Ovary (tissue), 9 donors: ENCODE measurements around the gene C1orf185. TPM values are rescaled to one million over a fixed set of nuclear protein-coding genes. Genes with fewer than 3 reads are reported as not detected.

Source experiments
- DNase-seq, 5 donors: peaks; one replicate each; pipeline ENCODE4 v3.0.0-alpha.2; 2019 to 2020
- H3K27ac ChIP-seq, 2 donors: fragments of 200-600 bp; one replicate each; pipeline versions ENCODE4 v1.5.1 to v1.8.0; 2019 to 2022
- H3K27me3 ChIP-seq: fragments of 200-600 bp; one replicate; pipeline ENCODE4 v1.8.0; 2022
- H3K36me3 ChIP-seq: fragments of 200-600 bp; sonication (generic); one replicate; pipeline ENCODE4 v1.5.1; 2019
- H3K4me1 ChIP-seq: one replicate; pipeline ENCODE4 v1.8.1; 2013; ENCODE audit warnings: mild to moderate bottlenecking, moderate library complexity; ENCODE audit not compliant: insufficient read depth
- H3K4me3 ChIP-seq: fragments of 200-600 bp; sonication (generic); one replicate; pipeline ENCODE4 v1.5.1; 2017
- H3K9me3 ChIP-seq, 2 donors: fragments of 200-600 bp in 1 of 2; sonication (generic) in 1 of 2; one replicate each; pipeline versions ENCODE4 v1.5.1 to v1.8.1; 2013 to 2019; ENCODE audit warnings: mild to moderate bottlenecking in 1 of 2, moderate library complexity in 1 of 2
- CTCF ChIP-seq, 3 donors: fragments of 450-650 bp in 2 of 3; fragments of 200-600 bp in 1 of 3; IDR thresholded peaks; one replicate each; pipeline versions ENCODE4 v1.5.1 to v1.8.0; 2016 to 2022; ENCODE audit warnings: antibody characterized with exemption in 3 of 3, mild to moderate bottlenecking in 1 of 3
- EP300 ChIP-seq: sonication (generic); formaldehyde crosslinking; IDR thresholded peaks from one replicate; pipeline ENCODE4 v1.6.1; 2017; ENCODE audit warnings: antibody characterized with exemption
- POLR2A ChIP-seq: fragments of 450-650 bp; IDR thresholded peaks from one replicate; pipeline ENCODE4 v1.6.1; 2017; ENCODE audit warnings: antibody characterized with exemption, mild to moderate bottlenecking, moderate library complexity
- WGBS, 3 donors: extraction: QIAGEN DNeasy Blood & Tissue Kit in 1 of 3; methylation state at CpG; one replicate each; pipeline versions ENCODE4 v1.1.5 to v1.1.7; 2013 to 2017; 5-methylcytosine and 5-hydroxymethylcytosine counted together
- intact Hi-C, 4 donors: fragments of 100-400 bp; cut with DNase I; formaldehyde crosslinking; loops; one replicate each; pipeline versions ENCODE4 v1.11.0 to v1.15.1; 2022 to 2023
- microRNA counts: library from miRNA; unstranded; fragments of <30 nt; microRNA quantifications from one replicate; lab custom pipeline; 2016
- microRNA-seq, 3 donors: library from miRNA; unstranded; fragments of <30 nt; microRNA quantifications; one replicate each; pipeline versions ENCODE4 to v1.2.0, GENCODE V29; 2019 to 2020
- polyA plus RNA-seq, 2 donors: library from polyadenylated mRNA; stranded (reverse); fragments of 200-250 nt in 1 of 2; fragments of 350-450 nt in 1 of 2; fragmentation: Illumina TruSeq in 1 of 2; extraction: RNeasy Lipid Tissue Mini Kit (QIAGEN cat#74804) in 1 of 2; gene quantifications; one replicate each; pipeline ENCODE4 v1.2.3, GENCODE V29; 2013 to 2014
- small RNA-seq: library from RNA; depleted of rRNA; stranded (forward); fragments of <200 nt; gene quantifications from one replicate; pipeline ENCODE3, GENCODE V24; 2016
- total RNA-seq, 7 donors: library from RNA; depleted of rRNA in 2 of 7; stranded (reverse); fragments of >200 nt in 2 of 7; fragmentation: NEBNext Ultra II Directional in 3 of 7; extraction: Animal tissue kit (Norgen Biotek cat#: 25700) in 3 of 7; gene quantifications; one replicate each; pipeline versions ENCODE4 v1.1.0 to v1.2.4, GENCODE V29; 2016 to 2023
- donor health status: DM: no; HTN: no; CAD: no; lungs with moderate emphysema.
- donor health status: DM: no; HTN: no; CAD: no.
- donor health status: Bipolar disorder and iron deficiency.
- donor health status: DM: yes; HTN: yes; CAD: no.
- donor health status: DM: no; HTN: no; CAD: no.
- donor health status: DM: yes; HTN: yes; CAD: no.

The C1orf185 gene
- total and polyA plus RNA-seq, 9 donors = not detected

GRCh38 chr1:51190961-51191360 is 88.9 kb downstream of the C1orf185 start:
- Histone ChIP-seq H3K9me3 (no peaks in the 10 kb centered on the region), H3K36me3 (no peaks in the 10 kb centered on the region), H3K27ac (no peak overlapping the region), H3K4me1 (peaks cover 2% of the 10 kb centered on the region), H3K27me3 (no peaks in the 10 kb centered on the region), H3K4me3 (no peak overlapping the region)
- TF ChIP-seq CTCF (IDR thresholded peaks at IDR 0.05) = no peak
- no peak for TF ChIP-seq POLR2A
- TF ChIP-seq EP300 = no peak
- 59 to 68% (median 63%) methylated on average over 1 of the region's 1 CpG for WGBS, 3 donors
- intact Hi-C loops = loop anchor here in 3 of 4 donors (5.0 to 10.0 kb wide), 4 partner anchors 54 to 416 kb away; no protein-coding TSS in a partner anchor
- DNase-seq = no peak

- no peak overlapping the region for H3K27ac ChIP-seq
- H3K27me3 ChIP-seq = no peaks in the 10 kb centered on the region
- DNase-seq = peak; percentile 65 to 83 (median 73)
- TF ChIP-seq EP300 (no peak), CTCF (IDR thresholded peaks at IDR 0.05) (peak; percentile 63 to 73 (median 72)), POLR2A (no peak)
- no peak overlapping the region for H3K4me3 ChIP-seq
- intact Hi-C loops = loop anchor here in 3 of 4 donors (2.0 to 10.0 kb wide), 5 partner anchors 16 to 418 kb away; no protein-coding TSS in a partner anchor
- H3K4me1 ChIP-seq = peaks cover 2% of the 10 kb centered on the region
- H3K36me3 ChIP-seq = no peaks in the 10 kb centered on the region
- no peaks in the 10 kb centered on the region for H3K9me3 ChIP-seq
- WGBS, 3 donors = 38 to 42% (median 41%) methylated on average over 3 of the region's 3 CpGs
Observed at GRCh38 chr1:51192213-51192843, 90.3 kb downstream of the C1orf185 start.

GRCh38 chr1:51193564-51193963 is 91.5 kb downstream of the C1orf185 start:
- Histone ChIP-seq H3K36me3 (no peaks in the 10 kb centered on the region), H3K4me3 (no peak overlapping the region), H3K9me3 (no peaks in the 10 kb centered on the region), H3K27me3 (no peaks in the 10 kb centered on the region), H3K4me1 (peaks cover 2% of the 10 kb centered on the region), H3K27ac (no peak overlapping the region)
- TF ChIP-seq POLR2A (no peak), EP300 (no peak), CTCF (IDR thresholded peaks at IDR 0.05) (no peak)
- intact Hi-C loops = loop anchor here in 3 of 4 donors (2.0 to 10.0 kb wide), 5 partner anchors 15 to 419 kb away; no protein-coding TSS in a partner anchor
- no peak for DNase-seq

MicroRNAs within 50 kb of the gene (microRNA counts, 767-probe panel; counts per million panel counts)
- 530 counts per million, percentile 78 among the panel's probes with 10 or more counts for microRNA hsa-miR-4421 (lab: Ali Mortazavi, UCI)

Small RNA genes lying within 50 kb of the gene (microRNA-seq; reads per million reads assigned to microRNA genes)
- gene MIR4421 = 0 reads per million in 3 donors
- 0 reads per million in 3 donors for gene MIR6500

Small RNA genes lying within 50 kb of the gene (small RNA-seq; reads per million reads assigned to genes)
- gene MIR4421 (not detected), gene MIR6500 (not detected), gene RF00019 (not detected)

Other genes with a start within 250 kb of the C1orf185 start
- gene FAF1, start 142.0 kb upstream of the C1orf185 start, total RNA-seq = 10 to 100 TPM; 23.1 to 76.0 (median 57.1) TPM
- 10 to 100 TPM; 32.8 to 67.6 TPM for gene FAF1, start 142.0 kb upstream of the C1orf185 start, polyA plus RNA-seq
- gene CDKN2C, start 132.0 kb upstream of the C1orf185 start, total RNA-seq = 10 to 100 TPM; 17.4 to 49.2 (median 32.7) TPM
- gene CDKN2C, start 132.0 kb upstream of the C1orf185 start, polyA plus RNA-seq = 10 to 100 TPM; 46.7 to 65.6 TPM
- 100 to 1,000 TPM; 108 to 209 (median 126) TPM for gene RNF11, start 134.0 kb downstream of the C1orf185 start, total RNA-seq
- 100 to 1,000 TPM; 124 to 138 TPM for gene RNF11, start 134.0 kb downstream of the C1orf185 start, polyA plus RNA-seq
- 10 to 100 TPM in 1 of 7 donors, 1 to 10 TPM in 1, under 1 TPM in 5; 0.28 to 10.7 (median 0.62) TPM for gene TTC39A, start 228.3 kb downstream of the C1orf185 start, total RNA-seq
- gene TTC39A, start 228.3 kb downstream of the C1orf185 start, polyA plus RNA-seq = 1 to 10 TPM in 1 of 2 donors, under 1 TPM in 1; 0.47 to 1.2 TPM